Measurements from ENCODE around the gene CAST.

- TF ChIP-seq CTCF (IDR thresholded peaks at IDR 0.05; ENCODE audit: borderline replicate concordance, extremely low read depth, low read length, poor library complexity, severe bottlenecking), result no peak
- no peak for TF ChIP-seq EZH2 (IDR thresholded peaks at IDR 0.05; ENCODE audit: borderline replicate concordance, low read depth, low read length, severe bottlenecking)
These were observed 9.3 kb upstream of the CAST start for GRCh38 chr5:96652769-96653454.

All from DND-41 (cell line).